ENCODE results near the gene PAH. TPM values are rescaled to one million over a fixed set of nuclear protein-coding genes. Genes with fewer than 3 reads are reported as not detected.

PAH gene
- total RNA-seq, 1 experiment from 2014 or later: 5.1 TPM

GRCh38 chr12:102951841-102952240 is 34.8 kb upstream of the PAH start:
- no peak for DNase-seq
- TF ChIP-seq, protein P1, sequence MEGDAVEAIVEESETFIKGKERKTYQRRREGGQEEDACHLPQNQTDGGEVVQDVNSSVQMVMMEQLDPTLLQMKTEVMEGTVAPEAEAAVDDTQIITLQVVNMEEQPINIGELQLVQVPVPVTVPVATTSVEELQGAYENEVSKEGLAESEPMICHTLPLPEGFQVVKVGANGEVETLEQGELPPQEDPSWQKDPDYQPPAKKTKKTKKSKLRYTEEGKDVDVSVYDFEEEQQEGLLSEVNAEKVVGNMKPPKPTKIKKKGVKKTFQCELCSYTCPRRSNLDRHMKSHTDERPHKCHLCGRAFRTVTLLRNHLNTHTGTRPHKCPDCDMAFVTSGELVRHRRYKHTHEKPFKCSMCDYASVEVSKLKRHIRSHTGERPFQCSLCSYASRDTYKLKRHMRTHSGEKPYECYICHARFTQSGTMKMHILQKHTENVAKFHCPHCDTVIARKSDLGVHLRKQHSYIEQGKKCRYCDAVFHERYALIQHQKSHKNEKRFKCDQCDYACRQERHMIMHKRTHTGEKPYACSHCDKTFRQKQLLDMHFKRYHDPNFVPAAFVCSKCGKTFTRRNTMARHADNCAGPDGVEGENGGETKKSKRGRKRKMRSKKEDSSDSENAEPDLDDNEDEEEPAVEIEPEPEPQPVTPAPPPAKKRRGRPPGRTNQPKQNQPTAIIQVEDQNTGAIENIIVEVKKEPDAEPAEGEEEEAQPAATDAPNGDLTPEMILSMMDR (IDR thresholded peaks at IDR 0.05; ENCODE audit: insufficient read depth in 1 of 2, low read depth in 1 of 2, low read length in 1 of 2, severe bottlenecking in 1 of 2, unreplicated experiment in 1 of 2): no peak
- Mint-ChIP-seq H3K4me1 (ENCODE audit: low read depth, unreplicated experiment) (no peaks in the 10 kb centered on the region), H3K9me3 (ENCODE audit: unreplicated experiment) (no peaks in the 10 kb centered on the region), H3K27me3 (ENCODE audit: insufficient read depth, unreplicated experiment) (peaks cover 26% of the 10 kb centered on the region), H3K4me3 (ENCODE audit: unreplicated experiment) (no peak overlapping the region), H3K27ac (ENCODE audit: unreplicated experiment) (no peak overlapping the region), H3K36me3 (ENCODE audit: insufficient read depth, unreplicated experiment) (no peaks in the 10 kb centered on the region)
- ChIA-PET POLR2A (no interaction called here), CTCF (no interaction called here)
- intact Hi-C loops (cut with micrococcal nuclease; ENCODE audit: unreplicated experiment): loop anchor here (10.0 kb wide), 1 partner anchor 453 kb away; no protein-coding TSS in a partner anchor
- H3K27me3 ChIP-seq (replicated peaks; ENCODE audit: control insufficient read depth, insufficient read depth, low read length): no peaks in the 10 kb centered on the region; the same call in 1 of the 2 replicates
- H3K4me3 ChIP-seq (ENCODE audit: low read depth, low read length): no peak overlapping the region
- H3K9me3 ChIP-seq: no peaks in the 10 kb centered on the region
- no peaks in the 10 kb centered on the region for H3K36me3 ChIP-seq (ENCODE audit: control insufficient read depth, insufficient read depth, low read length)
- BruUV-seq (replicated peaks): no TSS peak
- no peaks in the 10 kb centered on the region for H3K4me1 ChIP-seq

- BruUV-seq (replicated peaks): no TSS peak
- H3K27me3 ChIP-seq (replicated peaks; ENCODE audit: control insufficient read depth, insufficient read depth, low read length): no peaks in the 10 kb centered on the region; the same call in 1 of the 2 replicates
- DNase-seq: no peak
- TF ChIP-seq, protein P1 (IDR thresholded peaks at IDR 0.05; ENCODE audit: insufficient read depth in 1 of 2, low read depth in 1 of 2, low read length in 1 of 2, severe bottlenecking in 1 of 2, unreplicated experiment in 1 of 2): no peak
- no peaks in the 10 kb centered on the region for H3K9me3 Mint-ChIP-seq (ENCODE audit: unreplicated experiment)
- no peak overlapping the region for H3K27ac Mint-ChIP-seq (ENCODE audit: unreplicated experiment)
- H3K4me3 ChIP-seq (ENCODE audit: low read depth, low read length): no peak overlapping the region
- no peaks in the 10 kb centered on the region for H3K4me1 ChIP-seq
- H3K27me3 Mint-ChIP-seq (ENCODE audit: insufficient read depth, unreplicated experiment): peaks cover 21% of the 10 kb centered on the region
- H3K4me3 Mint-ChIP-seq (ENCODE audit: unreplicated experiment): no peak overlapping the region
- ChIA-PET POLR2A (no interaction called here), CTCF (interaction anchor here (0.9 kb wide), 1 partner anchor 597 kb away, joined by 3 read pairs; no protein-coding TSS in a partner anchor)
- intact Hi-C loops (cut with micrococcal nuclease; ENCODE audit: unreplicated experiment): loop anchor here (10.0 kb wide), 1 partner anchor 454 kb away; no protein-coding TSS in a partner anchor
- no peaks in the 10 kb centered on the region for H3K9me3 ChIP-seq
- no peaks in the 10 kb centered on the region for H3K36me3 ChIP-seq (ENCODE audit: control insufficient read depth, insufficient read depth, low read length)
- H3K4me1 Mint-ChIP-seq (ENCODE audit: low read depth, unreplicated experiment): no peaks in the 10 kb centered on the region
- H3K36me3 Mint-ChIP-seq (ENCODE audit: insufficient read depth, unreplicated experiment): no peaks in the 10 kb centered on the region
These were observed 34.0 kb upstream of the PAH start for GRCh38 chr12:102950950-102951619.

DNA sequence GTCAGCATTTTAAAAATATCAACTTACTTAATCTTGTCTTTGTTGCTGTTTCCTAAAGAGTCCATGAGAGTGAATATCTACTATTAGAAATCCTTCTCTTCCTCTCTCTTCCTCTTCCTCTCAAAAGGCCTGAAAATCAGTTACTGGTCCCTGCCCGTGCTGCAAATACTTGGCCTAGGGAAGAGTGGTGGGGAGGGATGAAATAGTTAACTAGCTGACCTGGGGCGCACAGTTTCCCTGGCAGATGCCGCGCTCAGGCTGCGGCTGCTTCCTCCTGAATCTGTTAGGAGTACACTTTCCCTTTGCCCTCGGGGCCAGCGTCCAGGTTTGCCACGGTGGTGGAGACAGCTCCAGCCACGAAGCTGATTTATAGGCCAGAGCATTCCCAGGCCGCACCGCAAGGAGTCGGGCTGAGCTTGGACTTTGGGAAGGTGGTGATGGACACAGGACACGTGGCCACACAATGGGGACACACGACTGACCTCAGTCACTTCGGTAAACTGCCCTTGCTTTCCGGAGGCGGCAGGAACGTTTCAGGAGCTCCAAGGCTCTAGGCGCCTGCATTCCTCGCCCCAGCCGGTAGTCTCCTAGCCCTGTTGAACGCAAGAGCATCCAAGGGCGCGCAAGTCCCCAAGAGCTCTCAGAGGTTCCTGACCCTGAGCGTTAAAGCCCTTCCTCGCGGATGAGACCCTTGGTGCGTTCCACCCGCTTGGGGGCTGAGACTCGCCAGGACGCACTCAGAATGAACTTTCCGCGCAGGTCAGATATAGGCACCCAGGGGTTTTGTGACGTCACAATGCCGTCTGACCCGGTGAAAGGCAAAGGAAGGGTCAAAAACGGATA is 33.3 kb upstream of the PAH start:
- POLR2A ChIA-PET: no interaction called here
- Histone ChIP-seq H3K9me3 (no peaks in the 10 kb centered on the region), H3K36me3 (ENCODE audit: control insufficient read depth, insufficient read depth, low read length) (no peaks in the 10 kb centered on the region), H3K27me3 (replicated peaks; ENCODE audit: control insufficient read depth, insufficient read depth, low read length) (no peaks in the 10 kb centered on the region; the same call in 1 of the 2 replicates), H3K4me3 (ENCODE audit: low read depth, low read length) (no peak overlapping the region), H3K4me1 (no peaks in the 10 kb centered on the region)
- peak; percentile 17 to 59 for DNase-seq
- Mint-ChIP-seq H3K36me3 (ENCODE audit: insufficient read depth, unreplicated experiment) (no peaks in the 10 kb centered on the region), H3K9me3 (ENCODE audit: unreplicated experiment) (no peaks in the 10 kb centered on the region), H3K4me1 (ENCODE audit: low read depth, unreplicated experiment) (no peaks in the 10 kb centered on the region), H3K27ac (ENCODE audit: unreplicated experiment) (no peak overlapping the region), H3K4me3 (ENCODE audit: unreplicated experiment) (no peak overlapping the region), H3K27me3 (ENCODE audit: insufficient read depth, unreplicated experiment) (peaks cover 17% of the 10 kb centered on the region)
- intact Hi-C loops (cut with micrococcal nuclease; ENCODE audit: unreplicated experiment): loop anchor here (10.0 kb wide), 1 partner anchor 454 kb away; no protein-coding TSS in a partner anchor
- TF ChIP-seq, protein P1 (IDR thresholded peaks at IDR 0.05; ENCODE audit: insufficient read depth in 1 of 2, low read depth in 1 of 2, low read length in 1 of 2, severe bottlenecking in 1 of 2, unreplicated experiment in 1 of 2): no peak
- no TSS peak for BruUV-seq (replicated peaks)
- CTCF ChIA-PET: interaction anchor here (0.9 kb wide), 1 partner anchor 597 kb away, joined by 3 read pairs; no protein-coding TSS in a partner anchor
